Measurements from ENCODE around the gene TNRC6A.
"Not testable (repeated sequence)": the region's sequence is repeated elsewhere in the genome, so short reads cannot be mapped to it uniquely, and the experiment has no call there.

Gene TNRC6A

GRCh38 chr16:24761526-24761925, 32.1 kb downstream of the TNRC6A start:
- DNase-seq = no peak

GRCh38 chr16:24764916-24765315, 35.5 kb downstream of the TNRC6A start:
- DNase-seq = no peak

- no peak for DNase-seq
Observed at GRCh38 chr16:24766057-24766456, 36.6 kb downstream of the TNRC6A start.

GRCh38 chr16:24769806-24770205, 40.4 kb downstream of the TNRC6A start:
- DNase-seq = no peak

- DNase-seq = no peak
Observed at GRCh38 chr16:24771132-24771778, 41.8 kb downstream of the TNRC6A start.

GRCh38 chr16:24771779-24772157, 42.3 kb downstream of the TNRC6A start:
- peak; percentile 13 for DNase-seq

- no peak for DNase-seq
Observed at GRCh38 chr16:24773771-24774427, 44.4 kb downstream of the TNRC6A start.

- no peak for DNase-seq
Observed at GRCh38 chr16:24774510-24774909, 45.1 kb downstream of the TNRC6A start.

GRCh38 chr16:24775455-24775854, 46.0 kb downstream of the TNRC6A start:
- no peak for DNase-seq

- DNase-seq = no peak
Observed at GRCh38 chr16:24776501-24777220, 47.2 kb downstream of the TNRC6A start.

GRCh38 chr16:24778671-24779070, 49.2 kb downstream of the TNRC6A start:
- DNase-seq = no peak

- DNase-seq = no peak
Observed at GRCh38 chr16:24781256-24781655, 51.8 kb downstream of the TNRC6A start.

GRCh38 chr16:24784121-24784520, 54.7 kb downstream of the TNRC6A start:
- DNase-seq = no peak

GRCh38 chr16:24789881-24790280, 60.4 kb downstream of the TNRC6A start:
- DNase-seq = no peak

GRCh38 chr16:24800586-24800985, 71.1 kb downstream of the TNRC6A start:
- no peak for DNase-seq

GRCh38 chr16:24801761-24802302, 72.4 kb downstream of the TNRC6A start:
- DNase-seq = no peak

- no peak for DNase-seq
Observed at GRCh38 chr16:24805484-24805883, 76.0 kb downstream of the TNRC6A start.

GRCh38 chr16:24807301-24807700, 77.8 kb downstream of the TNRC6A start:
- no peak for DNase-seq

GRCh38 chr16:24810951-24811843, 81.7 kb downstream of the TNRC6A start:
- no peak for DNase-seq

- DNase-seq = not testable (repeated sequence)
Observed at GRCh38 chr16:24812813-24813212, 83.4 kb downstream of the TNRC6A start.

- DNase-seq = no peak
Observed at GRCh38 chr16:24815021-24815420, 85.6 kb downstream of the TNRC6A start.

- DNase-seq = no peak
Observed at GRCh38 chr16:24816688-24817087, 87.2 kb downstream of the TNRC6A start.
